H1 (cell line): ENCODE data around the gene WWC2. TPM values are rescaled to one million over a fixed set of nuclear protein-coding genes. Genes with fewer than 3 reads are reported as not detected.

ENCODE experiments used
- CTCF ChIA-PET: fragments of 300-600 bp; sonication (Branson Sonifier 250); formaldehyde crosslinking; loops from one replicate; lab custom pipeline; 2021; ENCODE audit not compliant: partially characterized antibody; lab: Charles Lee
- POLR2A ChIA-PET: fragments of 300-600 bp; sonication (Branson Sonifier 250); formaldehyde crosslinking; loops from one replicate; lab custom pipeline; 2021; ENCODE audit warnings: inconsistent platforms; ENCODE audit not compliant: partially characterized antibody; lab: Charles Lee
- DNase-seq, 2 experiments: peaks; one replicate each; pipeline versions ENCODE4 v3.0.0 to v3.0.0-alpha.2; 2010 to 2022; ENCODE audit warnings: low spot score in 2 of 2, low read depth in 1 of 2, mixed read lengths in 1 of 2
- FAIRE-seq: peaks from 2 replicates; lab custom pipeline; 2011; peaks lifted over from hg19 to GRCh38; lab: Jason Lieb, UNC
- H2AFZ ChIP-seq: 2 replicates; pipeline ENCODE4 v1.8.1; 2012; ENCODE audit warnings: low read length, inconsistent platforms
- H2AK5ac ChIP-seq: 2 replicates; pipeline ENCODE4 v1.6.1; 2013; ENCODE audit warnings: low read depth, low read length
- H2BK120ac ChIP-seq: replicated peaks from 2 replicates; pipeline ENCODE3; 2013; ENCODE audit warnings: low read depth, low read length, inconsistent platforms
- H2BK12ac ChIP-seq: 2 replicates; pipeline ENCODE4 v1.6.1; 2013; ENCODE audit warnings: low read depth, low read length
- H2BK15ac ChIP-seq: 2 replicates; pipeline ENCODE4 v1.6.1; 2013; ENCODE audit warnings: low read length
- H2BK20ac ChIP-seq: 2 replicates; pipeline ENCODE4 v1.6.1; 2013; ENCODE audit warnings: low read length
- H2BK5ac ChIP-seq: 2 replicates; pipeline ENCODE4 v1.6.1; 2013; ENCODE audit warnings: low read depth, low read length
- H3K14ac ChIP-seq: 2 replicates; pipeline ENCODE4 v1.6.1; 2013; ENCODE audit warnings: inconsistent platforms; ENCODE audit not compliant: insufficient read length
- H3K18ac ChIP-seq: 2 replicates; pipeline ENCODE4 v1.6.1; 2013; ENCODE audit warnings: low read length; ENCODE audit errors: extremely low read depth
- H3K23ac ChIP-seq: 2 replicates; pipeline ENCODE4 v1.6.1; 2013; ENCODE audit warnings: inconsistent platforms; ENCODE audit not compliant: insufficient read length
- H3K23me2 ChIP-seq: 2 replicates; pipeline ENCODE4 v1.6.1; 2013; ENCODE audit warnings: low read depth, low read length
- H3K27ac ChIP-seq: 2 replicates; pipeline ENCODE4 v1.6.1; 2011; ENCODE audit warnings: low read depth, low read length, inconsistent platforms
- H3K27me3 ChIP-seq, 4 experiments: replicated peaks in 1 of 4; 1 replicate in 1 of 4; 2 replicates in 3 of 4; pipeline versions ENCODE4 v1.6.1 to v1.8.1; 2011 to 2013; ENCODE audit warnings: low read length in 3 of 4, mild to moderate bottlenecking in 3 of 4, inconsistent platforms in 2 of 4, mixed read lengths in 2 of 4, moderate library complexity in 1 of 4; ENCODE audit not compliant: control insufficient read depth in 3 of 4, insufficient read depth in 3 of 4; ENCODE audit errors: extremely low read depth in 1 of 4
- H3K36me3 ChIP-seq, 4 experiments: 2 replicates each; pipeline versions ENCODE4 v1.6.1 to v1.8.1; 2011 to 2013; ENCODE audit warnings: mild to moderate bottlenecking in 4 of 4, low read length in 3 of 4, moderate library complexity in 2 of 4, control low read depth in 1 of 4, inconsistent platforms in 1 of 4; ENCODE audit not compliant: insufficient read depth in 4 of 4, control insufficient read depth in 2 of 4
- H3K4ac ChIP-seq: replicated peaks from 2 replicates; pipeline ENCODE3; 2013; ENCODE audit warnings: low read length, low read depth, mixed read lengths, inconsistent platforms; ENCODE audit not compliant: insufficient read length
- H3K4me1 ChIP-seq, 4 experiments: replicated peaks in 1 of 4; 1 replicate in 1 of 4; 2 replicates in 3 of 4; pipeline versions ENCODE4 v1.6.1 to v1.8.1; 2011 to 2013; ENCODE audit warnings: low read length in 3 of 4, inconsistent platforms in 2 of 4, mixed read lengths in 1 of 4; ENCODE audit not compliant: insufficient read depth in 4 of 4, control insufficient read depth in 3 of 4
- H3K4me2 ChIP-seq, 2 experiments: 2 replicates each; pipeline versions ENCODE4 v1.6.1 to v1.8.1; 2011 to 2013; ENCODE audit warnings: low read depth in 2 of 2, low read length in 2 of 2, control low read depth in 1 of 2, inconsistent platforms in 1 of 2, mild to moderate bottlenecking in 1 of 2; ENCODE audit not compliant: insufficient read depth in 1 of 2
- H3K4me3 ChIP-seq, 4 experiments: fragments of 200-600, 300-600 bp in 1 of 4; sonication (generic), shearing (Covaris generic), sonication (Bioruptor Twin) in 1 of 4; 2 replicates each; pipeline versions ENCODE4 v1.5.1 to v1.8.1; 2011 to 2016; ENCODE audit warnings: low read length in 4 of 4, low read depth in 3 of 4, control low read depth in 2 of 4, inconsistent platforms in 2 of 4, mild to moderate bottlenecking in 2 of 4, mixed read lengths in 1 of 4, moderate library complexity in 1 of 4; ENCODE audit not compliant: insufficient read depth in 2 of 4; ENCODE audit errors: extremely low read depth in 1 of 4
- H3K56ac ChIP-seq: replicated peaks from 2 replicates; pipeline ENCODE3; 2013; ENCODE audit warnings: low read depth, mild to moderate bottlenecking, mixed read lengths, low read length, inconsistent platforms; ENCODE audit not compliant: insufficient read length
- H3K79me1 ChIP-seq: 2 replicates; pipeline ENCODE4 v1.6.1; 2013; ENCODE audit warnings: low read depth, low read length, control low read depth
- H3K79me2 ChIP-seq, 2 experiments: 2 replicates each; pipeline versions ENCODE4 v1.6.1 to v1.8.1; 2012 to 2013; ENCODE audit warnings: low read length in 2 of 2, mild to moderate bottlenecking in 2 of 2, inconsistent platforms in 1 of 2; ENCODE audit not compliant: insufficient read depth in 2 of 2, control insufficient read depth in 1 of 2
- H3K9ac ChIP-seq, 4 experiments: replicated peaks in 1 of 4; 1 replicate in 1 of 4; 2 replicates in 3 of 4; pipeline versions ENCODE4 v1.6.1 to v1.8.1; 2011 to 2013; ENCODE audit warnings: low read depth in 3 of 4, low read length in 3 of 4, control low read depth in 2 of 4, mild to moderate bottlenecking in 2 of 4, moderate library complexity in 2 of 4, inconsistent platforms in 1 of 4; ENCODE audit errors: extremely low read depth in 1 of 4
- H3K9me3 ChIP-seq, 2 experiments: 2 replicates each; pipeline versions ENCODE4 v1.6.1 to v1.8.1; 2012 to 2013; ENCODE audit warnings: mild to moderate bottlenecking in 2 of 2, moderate library complexity in 2 of 2, control low read depth in 1 of 2, inconsistent platforms in 1 of 2, low read depth in 1 of 2, low read length in 1 of 2, mixed read lengths in 1 of 2; ENCODE audit not compliant: insufficient read depth in 2 of 2
- H4K20me1 ChIP-seq, 2 experiments: replicated peaks in 1 of 2; 2 replicates each; pipeline versions ENCODE3 to v1.8.1; 2011 to 2013; ENCODE audit warnings: inconsistent platforms in 2 of 2, low read length in 2 of 2, mild to moderate bottlenecking in 1 of 2; ENCODE audit not compliant: insufficient read depth in 2 of 2, control insufficient read depth in 1 of 2
- H4K5ac ChIP-seq: 2 replicates; pipeline ENCODE4 v1.6.1; 2013; ENCODE audit warnings: low read length, low read depth, mixed read lengths, inconsistent platforms; ENCODE audit not compliant: insufficient read length
- H4K8ac ChIP-seq: 2 replicates; pipeline ENCODE4 v1.8.0; 2013; ENCODE audit warnings: mild to moderate bottlenecking, moderate library complexity, low read length, inconsistent platforms; ENCODE audit not compliant: insufficient read depth; ENCODE audit errors: extremely low read depth
- H4K91ac ChIP-seq: replicated peaks from 2 replicates; pipeline ENCODE3; 2013; ENCODE audit warnings: low read length, mixed read lengths, inconsistent platforms; ENCODE audit not compliant: insufficient read length
- MAX ChIP-seq: IDR thresholded peaks from 2 replicates; pipeline ENCODE4 v1.6.1; 2012; ENCODE audit warnings: inconsistent platforms
- WGBS, 2 experiments: shearing (Covaris generic) in 1 of 2; methylation state at CpG; one replicate each; pipeline versions ENCODE4 v1.1.6 to v1.1.7; 2013 to 2015; ENCODE audit warnings: low lambda C conversion rate in 2 of 2, mixed read lengths in 2 of 2, inconsistent platforms in 1 of 2, low coverage in 1 of 2, missing lambda C conversion rate in 1 of 2; ENCODE audit not compliant: insufficient replicate concordance in 2 of 2, insufficient coverage in 1 of 2, insufficient read length in 1 of 2; ENCODE audit errors: extremely low coverage in 1 of 2, missing lambda C conversion rate in 1 of 2; 5-methylcytosine and 5-hydroxymethylcytosine counted together
- polyA plus RNA-seq, 7 experiments: library from polyadenylated mRNA; depleted of rRNA in 3 of 7; stranded (reverse) in 5 of 7; unstranded in 2 of 7; fragments of >200 nt in 5 of 7; fragments of 200-250 nt in 2 of 7; gene quantifications; 1 replicate in 5 of 7; 2 replicates in 1 of 7; 4 replicates in 1 of 7; pipeline versions ENCODE4 v1.2.1 to v1.2.3, GENCODE V29; 2011 to 2013; ENCODE audit warnings: missing spikeins in 2 of 7, mixed read lengths in 2 of 7
- total RNA-seq: library from RNA; stranded (reverse); fragmentation: NEBNext Ultra II Directional; extraction: Animal tissue kit (Norgen Biotek cat#: 25700); gene quantifications from 2 replicates; pipeline ENCODE4 v1.2.1, GENCODE V29; 2021

Gene WWC2
- total and polyA plus RNA-seq, 2 of the 8 experiments (the other 6 are each of a cell fraction or from before 2014, with no cell fraction given), result 17.6 to 135 TPM

DNA sequence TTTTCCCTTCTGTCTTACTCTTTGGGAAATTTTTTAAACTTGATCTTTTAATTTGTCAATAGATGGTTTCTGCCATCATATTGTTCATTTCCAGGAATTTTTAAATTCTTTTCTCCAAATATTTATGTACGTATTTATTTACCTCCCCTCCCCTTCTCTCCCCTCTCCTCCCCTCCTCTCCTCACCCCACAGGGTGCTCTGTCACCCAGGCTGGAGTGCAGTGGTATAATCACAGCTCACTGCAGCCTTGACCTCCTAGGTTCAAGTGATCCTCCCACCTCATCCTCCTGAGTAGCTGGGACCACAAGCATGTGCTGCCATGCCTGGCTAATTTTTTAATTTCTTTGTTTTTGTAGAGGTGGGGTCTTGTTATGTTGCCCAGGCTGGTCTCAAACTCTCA lies 73.8 kb downstream of the WWC2 start:
- Histone ChIP-seq H2BK12ac (peak overlapping the region; percentile 51; the same call in 1 of the 2 replicates), H3K9me3 (no peaks in the 10 kb centered on the region), H3K27me3 (no peaks in the 10 kb centered on the region), H3K23me2 (no peaks in the 10 kb centered on the region), H3K79me1 (peaks cover 7% of the 10 kb centered on the region), H3K23ac (no peak overlapping the region), H3K4me2 (peak overlapping the region; percentile 7 to 24; a peak in 2 of 4 replicates), H2BK20ac (no peak overlapping the region), H3K9ac (no peak overlapping the region), H4K20me1 (peaks cover 2 to 5% of the 10 kb centered on the region in 2 experiments), H4K8ac (no peak overlapping the region), H3K36me3 (no peaks in the 10 kb centered on the region), H4K5ac (no peak overlapping the region), H3K4ac (no peak overlapping the region), H4K91ac (no peak overlapping the region), H2BK15ac (no peak overlapping the region), H2AK5ac (no peak overlapping the region), H2BK120ac (no peak overlapping the region), H3K79me2 (peaks cover 6 to 97% of the 10 kb centered on the region in 2 experiments; a peak in 3 of 4 replicates), H3K56ac (no peak overlapping the region), H2BK5ac (no peak overlapping the region), H2AFZ (no peak overlapping the region), H3K4me3 (no peak overlapping the region), H3K18ac (no peak overlapping the region), H3K27ac (no peak overlapping the region), H3K14ac (no peak overlapping the region), H3K4me1 (peaks cover 6 to 29% (median 21%) of the 10 kb centered on the region in 4 experiments)
- TF ChIP-seq MAX, result no peak
- CTCF ChIA-PET, result interaction anchor here (1.2 kb wide), 1 partner anchor 10 kb away, joined by 3 read pairs; no protein-coding TSS in a partner anchor
- 67% methylated on average over 1 of the region's 1 CpG; no CpG with 5 or more reads in 1 of the 2 experiments for WGBS, 2 experiments
- DNase-seq (no peak), FAIRE-seq (no peak)
- POLR2A ChIA-PET, result interaction anchor here (1.0 to 1.1 kb wide), 2 partner anchors 11 to 75 kb away, joined by 5 read pairs; no protein-coding TSS in a partner anchor
